ENCODE results near the gene LOC101059915. TPM values are rescaled to one million over a fixed set of nuclear protein-coding genes. Genes with fewer than 3 reads are reported as not detected.
"Not testable (repeated sequence)": the region's sequence is repeated elsewhere in the genome, so short reads cannot be mapped to it uniquely, and the experiment has no call there.

Gene LOC101059915

GRCh38 chrX:71719195-71719594 lies 51.8 kb downstream of the LOC101059915 start:
- not testable (repeated sequence) for H3K27me3 Mint-ChIP-seq (ENCODE audit: unreplicated experiment); H3K9me3 Mint-ChIP-seq (ENCODE audit: unreplicated experiment); H3K36me3 Mint-ChIP-seq (ENCODE audit: unreplicated experiment); H3K27ac Mint-ChIP-seq (ENCODE audit: unreplicated experiment); H3K4me3 Mint-ChIP-seq (ENCODE audit: unreplicated experiment); H3K4me1 Mint-ChIP-seq (ENCODE audit: unreplicated experiment)
- DNase-seq (ENCODE audit: extremely low spot score, unreplicated experiment) = peak; percentile 74

- H3K36me3 Mint-ChIP-seq (ENCODE audit: unreplicated experiment); H3K4me1 Mint-ChIP-seq (ENCODE audit: unreplicated experiment); DNase-seq (ENCODE audit: extremely low spot score, unreplicated experiment); H3K27ac Mint-ChIP-seq (ENCODE audit: unreplicated experiment); H3K9me3 Mint-ChIP-seq (ENCODE audit: unreplicated experiment); H3K27me3 Mint-ChIP-seq (ENCODE audit: unreplicated experiment); H3K4me3 Mint-ChIP-seq (ENCODE audit: unreplicated experiment): not testable (repeated sequence)
Observed at GRCh38 chrX:71720289-71720886, 53.0 kb downstream of the LOC101059915 start.

Other genes with a start within 250 kb of the LOC101059915 start
- gene OGT, start 134.4 kb upstream of the LOC101059915 start, total RNA-seq = 210 and 238 TPM in 2 replicates
- gene GCNA, start 89.1 kb upstream of the LOC101059915 start, total RNA-seq = 4.4 and 4.6 TPM in 2 replicates
- gene CXCR3, start 49.0 kb upstream of the LOC101059915 start, total RNA-seq = not detected in 2 replicates
- not detected in 2 replicates for gene CXorf49, start 50.7 kb downstream of the LOC101059915 start, total RNA-seq
- not detected in 2 replicates for gene CXorf49B, start 95.8 kb downstream of the LOC101059915 start, total RNA-seq
- 7.3 and 7.6 TPM in 2 replicates for gene NHSL2, start 243.3 kb downstream of the LOC101059915 start, total RNA-seq

Measured in osteocyte (in vitro differentiated cells).